HG02763 (cell line): Measurements from ENCODE around the gene IER5L.
"Not testable (repeated sequence)": the region's sequence is repeated elsewhere in the genome, so short reads cannot be mapped to it uniquely, and the experiment has no call there.

Source experiments
- ATAC-seq: cut with Tn5 transposase; IDR thresholded peaks from one replicate; pipeline ENCODE4 v1.9.1; 2021; ENCODE audit warnings: mild to moderate bottlenecking, moderate library complexity; ENCODE audit not compliant: unreplicated experiment

Gene IER5L

GRCh38 chr9:129204840-129205239, 26.8 kb upstream of the IER5L start:
- no peak for ATAC-seq

GRCh38 chr9:129203556-129203909, 25.5 kb upstream of the IER5L start:
- no peak for ATAC-seq

DNA sequence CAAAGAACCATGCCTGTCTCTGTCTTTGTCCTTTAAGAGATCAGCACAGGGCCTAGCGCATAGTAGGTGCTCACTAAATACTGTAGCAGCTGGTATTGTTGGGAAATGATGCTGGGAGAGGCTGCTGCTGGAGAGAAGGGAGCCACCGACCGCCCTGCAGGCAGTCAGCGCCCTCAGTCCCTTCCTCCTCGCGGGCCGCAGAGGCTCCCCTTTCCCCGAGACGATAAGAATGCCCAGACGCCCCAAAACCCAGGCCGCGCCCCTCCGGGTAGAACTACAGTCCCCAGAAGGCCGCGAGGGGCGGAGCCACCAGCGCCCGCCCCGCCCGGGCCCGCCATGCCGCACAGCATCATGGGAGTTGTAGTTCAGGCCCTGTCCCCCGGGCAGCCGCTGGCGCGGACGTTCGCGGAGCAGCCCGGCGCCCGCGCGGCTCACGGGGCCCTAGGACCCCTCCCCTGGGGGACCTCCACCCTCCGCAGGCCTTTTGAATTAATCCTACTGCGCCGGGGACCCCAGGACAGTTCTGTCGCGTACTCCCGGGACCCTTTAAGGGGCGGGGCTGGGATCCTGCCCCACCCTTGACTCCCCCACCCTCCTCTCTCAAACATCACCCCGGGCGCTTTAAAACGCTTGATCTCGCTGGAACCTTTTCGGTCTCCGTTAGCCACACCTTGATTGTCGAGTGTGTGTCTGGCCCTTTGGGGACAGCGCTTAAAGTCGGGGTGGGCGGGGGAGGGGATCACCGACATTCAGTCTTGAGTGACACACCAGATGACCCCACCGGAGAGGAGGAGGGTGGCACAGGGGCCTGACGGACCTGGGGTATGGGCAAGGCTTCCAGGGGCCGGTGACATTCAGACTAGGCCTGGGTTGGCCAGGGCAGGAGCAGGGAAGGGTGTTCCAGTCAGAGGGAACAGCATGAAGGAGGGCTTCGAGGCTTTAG, 24.8 kb upstream of the IER5L start:
- no peak for ATAC-seq

- no peak for ATAC-seq
Observed at GRCh38 chr9:129201866-129202265, 23.8 kb upstream of the IER5L start.

- ATAC-seq = no peak
Observed at GRCh38 chr9:129201289-129201688, 23.2 kb upstream of the IER5L start.

DNA sequence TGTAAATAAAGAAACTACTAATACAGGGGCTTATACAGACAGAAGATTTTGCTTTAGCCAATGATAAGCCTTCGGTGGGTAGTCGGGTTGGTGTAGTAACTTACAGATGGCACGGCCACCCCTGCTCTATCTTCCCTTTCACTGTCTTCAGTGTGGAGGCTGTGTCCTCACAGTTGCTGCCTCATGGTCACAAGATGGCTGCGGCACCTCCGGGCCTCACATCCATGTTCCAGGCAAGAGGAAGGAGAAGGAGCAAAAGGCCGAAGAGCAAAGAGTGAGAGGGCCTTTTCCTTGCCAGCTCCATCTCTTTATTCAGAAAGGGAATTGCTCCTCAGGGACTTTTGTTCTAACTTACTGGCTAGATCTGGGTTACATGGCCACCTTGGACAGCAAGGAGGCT, 22.2 kb upstream of the IER5L start:
- ATAC-seq = no peak

DNA sequence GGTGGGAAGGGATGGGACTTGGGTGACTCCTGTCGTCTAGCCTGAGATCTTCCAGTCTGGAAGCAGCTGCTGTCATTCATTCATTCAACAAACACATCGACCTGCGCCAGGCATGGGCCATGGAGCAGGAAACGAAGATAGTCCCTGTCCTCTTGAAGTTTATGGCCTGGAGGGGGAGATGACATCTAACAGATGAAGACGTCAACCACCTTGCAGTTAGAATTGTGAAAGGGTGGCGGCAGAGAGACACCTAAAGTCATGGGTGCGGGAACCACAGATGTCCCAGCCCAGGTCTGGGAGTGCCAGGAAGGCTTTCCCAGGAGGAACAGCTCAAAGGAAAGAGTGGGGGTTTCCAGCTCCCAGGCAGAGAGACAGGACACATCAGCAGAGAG, 21.0 kb upstream of the IER5L start:
- ATAC-seq = no peak

DNA sequence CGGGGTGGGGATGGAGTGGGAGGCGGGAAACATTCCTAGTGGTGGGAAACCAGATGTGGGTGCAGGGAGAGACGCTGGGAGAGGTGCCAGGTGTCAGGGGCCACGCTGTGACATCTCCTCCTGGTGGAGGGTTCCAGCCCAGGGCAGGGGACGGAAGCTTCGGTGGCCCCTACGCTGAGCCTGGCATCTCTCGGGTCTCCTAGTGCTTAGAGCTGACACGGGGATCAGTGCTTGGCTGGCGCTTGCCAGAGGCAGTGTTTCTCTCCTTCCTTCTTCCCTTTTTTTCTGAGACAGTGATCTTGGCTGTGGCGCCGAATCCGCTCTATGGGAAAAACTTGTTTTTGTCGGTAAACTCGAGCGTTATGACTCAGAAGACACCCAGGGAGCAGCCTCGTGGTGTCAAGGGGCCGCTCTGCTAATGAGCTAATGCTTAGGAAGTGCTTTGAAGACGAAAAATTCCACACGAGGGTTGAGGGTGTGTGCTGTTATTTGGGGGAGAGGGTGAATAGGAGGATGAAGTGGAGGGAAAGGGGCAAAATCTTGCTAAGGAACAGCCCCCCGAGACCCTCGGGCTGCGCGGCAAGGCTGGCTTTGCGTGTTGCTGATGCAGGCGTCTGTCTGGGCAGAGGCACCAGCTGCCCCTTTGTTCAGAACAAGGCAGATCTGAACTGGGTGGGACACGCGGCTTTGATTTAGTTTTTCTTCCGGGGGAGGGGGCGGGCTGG, 20.4 kb upstream of the IER5L start:
- ATAC-seq = no peak

GRCh38 chr9:129197978-129198318, 19.9 kb upstream of the IER5L start:
- no peak for ATAC-seq

- not testable (repeated sequence) for ATAC-seq
Observed at GRCh38 chr9:129197045-129197444, 19.0 kb upstream of the IER5L start.

GRCh38 chr9:129195606-129196005, 17.5 kb upstream of the IER5L start:
- ATAC-seq = no peak

DNA sequence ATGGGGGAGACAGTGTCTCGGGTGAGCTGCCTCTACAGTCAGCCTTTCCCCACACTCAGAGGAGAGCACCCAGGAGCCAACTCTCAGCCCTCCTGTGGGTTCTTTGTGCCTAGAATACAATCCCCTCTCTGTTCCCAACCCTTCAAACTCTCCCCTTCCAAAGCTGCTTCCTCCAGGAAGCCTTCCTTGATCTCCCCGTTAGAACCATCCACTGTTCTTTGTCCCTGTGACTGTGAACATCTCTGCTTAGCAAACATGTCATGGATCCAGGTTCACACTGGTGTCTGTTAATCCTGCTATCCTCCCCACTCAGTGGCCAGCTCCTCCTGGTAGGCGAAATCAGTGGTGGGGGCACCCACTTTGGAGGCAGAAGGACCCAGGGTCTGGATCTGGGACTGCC, 16.2 kb upstream of the IER5L start:
- ATAC-seq = no peak

DNA sequence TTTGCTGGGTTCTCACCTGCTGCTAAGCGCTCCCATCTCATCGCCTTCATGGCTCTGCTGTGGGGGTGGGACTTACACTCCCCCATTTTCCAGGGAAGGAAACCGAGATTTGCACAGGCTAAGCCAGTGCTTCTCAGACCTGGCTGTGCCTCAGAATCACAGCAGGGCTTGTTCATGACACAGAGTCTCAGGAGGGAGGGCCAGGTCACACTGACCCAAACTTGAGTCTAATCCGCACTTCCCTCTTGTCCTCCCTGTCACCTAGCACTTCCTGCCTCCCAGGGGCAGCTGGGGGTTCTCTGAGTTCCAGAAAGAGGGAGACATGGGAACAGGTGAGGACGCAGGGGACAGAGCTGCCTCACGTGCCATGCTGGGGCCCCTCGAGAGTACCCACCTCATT, 15.6 kb upstream of the IER5L start:
- no peak for ATAC-seq

DNA sequence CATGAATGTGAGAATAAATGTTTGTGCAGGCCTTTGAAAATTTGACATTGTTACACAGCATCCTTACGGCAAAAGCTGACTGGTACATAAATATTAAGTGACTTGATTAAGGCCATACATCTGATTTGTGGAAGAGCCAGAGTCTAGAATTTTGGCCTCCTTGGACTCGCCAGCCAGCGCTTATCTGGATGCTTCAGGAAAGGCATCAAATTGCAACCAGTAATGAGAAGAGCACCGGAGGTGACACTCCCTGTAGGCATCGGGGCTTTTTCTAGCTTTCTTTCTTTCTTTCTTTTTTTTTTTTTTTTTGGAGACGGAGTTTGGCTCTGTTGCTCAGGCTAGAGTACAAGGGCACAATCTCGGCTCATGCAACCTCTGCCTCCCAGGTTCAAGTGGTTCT, 13.2 kb upstream of the IER5L start:
- no peak for ATAC-seq

GRCh38 chr9:129189971-129190370, 11.9 kb upstream of the IER5L start:
- ATAC-seq = not testable (repeated sequence)

- no peak for ATAC-seq
Observed at GRCh38 chr9:129187042-129187441, 9.0 kb upstream of the IER5L start.

GRCh38 chr9:129185991-129186390, 7.9 kb upstream of the IER5L start:
- no peak for ATAC-seq

DNA sequence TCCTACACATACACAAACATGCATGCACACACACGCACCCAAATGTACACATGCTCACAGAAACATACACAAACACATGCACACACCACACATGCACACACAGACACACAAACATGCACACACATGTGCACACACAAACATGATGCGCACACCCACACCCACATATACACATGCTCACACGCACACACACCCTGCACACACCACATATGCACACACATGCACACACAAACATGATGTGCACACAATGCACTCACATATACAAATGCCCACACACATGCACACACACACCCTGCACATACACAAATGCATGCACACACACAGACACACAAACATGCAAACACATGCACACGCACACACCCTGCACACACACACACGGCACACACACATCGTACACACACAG, 7.3 kb upstream of the IER5L start:
- ATAC-seq = no peak

DNA sequence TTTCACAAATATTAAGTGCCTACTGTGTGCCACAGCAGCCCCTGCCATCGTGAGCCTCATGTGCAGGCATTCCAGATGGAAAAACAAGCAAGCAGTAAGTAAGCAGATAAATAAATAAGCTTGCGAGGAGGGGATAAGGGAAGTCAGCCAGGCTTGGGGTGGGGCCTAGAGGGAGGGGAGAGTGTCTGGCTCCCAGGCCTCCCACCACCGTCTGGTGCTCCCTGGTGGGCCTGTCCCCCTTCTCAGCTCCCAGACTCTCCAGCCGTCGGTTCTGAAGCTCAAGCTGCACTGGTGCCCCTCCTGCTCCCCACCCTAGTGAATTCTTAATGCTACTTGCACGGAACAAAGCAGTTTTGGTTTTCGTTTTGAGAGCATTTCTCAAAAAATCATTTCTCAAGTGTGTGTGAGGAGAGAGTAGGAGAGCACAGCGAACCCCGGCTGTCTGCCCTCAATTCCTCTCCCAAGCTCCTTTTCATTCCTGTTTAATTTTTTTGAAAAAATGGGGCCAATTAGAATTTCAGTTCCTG, 6.6 kb upstream of the IER5L start:
- ATAC-seq = no peak

DNA sequence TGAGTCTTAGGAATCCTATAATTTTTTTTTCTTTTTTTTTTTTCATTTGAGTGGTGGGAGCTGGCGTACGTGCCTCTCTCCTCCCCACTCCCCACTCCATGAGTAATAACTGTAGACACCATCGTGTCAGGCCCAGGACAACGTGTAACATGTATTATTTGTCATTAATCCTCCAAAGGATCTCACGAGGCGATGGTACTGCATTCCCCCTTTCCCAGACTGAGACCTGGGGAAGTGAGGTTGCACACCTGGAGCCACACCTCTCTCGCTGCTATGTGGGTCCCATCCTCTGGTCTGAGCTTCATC, 6.1 kb upstream of the IER5L start:
- ATAC-seq = no peak

- ATAC-seq = no peak
Observed at GRCh38 chr9:129183495-129184218, 5.6 kb upstream of the IER5L start.
